Neural crest cell (in vitro differentiated cells): ENCODE data around the gene FBXW11. TPM values are rescaled to one million over a fixed set of nuclear protein-coding genes. Genes with fewer than 3 reads are reported as not detected.

Experiments
- DNase-seq: peaks from one replicate; pipeline ENCODE4 v3.0.0; 2021; ENCODE audit warnings: low read depth, mixed read lengths, low spot score
- H3K27ac Mint-ChIP-seq: one replicate; pipeline ENCODE4 v1.8.0; 2021; ENCODE audit warnings: mild to moderate bottlenecking, mixed read lengths; ENCODE audit not compliant: unreplicated experiment
- H3K27me3 Mint-ChIP-seq: 2 replicates; pipeline ENCODE4 v1.8.0; 2021; ENCODE audit warnings: low read depth, mild to moderate bottlenecking, mixed read lengths
- H3K36me3 Mint-ChIP-seq: 2 replicates; pipeline ENCODE4 v1.8.0; 2021; ENCODE audit warnings: low read depth, mild to moderate bottlenecking, mixed read lengths
- H3K4me1 Mint-ChIP-seq: 2 replicates; pipeline ENCODE4 v1.8.0; 2021; ENCODE audit warnings: mixed read lengths
- H3K4me3 Mint-ChIP-seq: one replicate; pipeline ENCODE4 v1.8.0; 2021; ENCODE audit warnings: mild to moderate bottlenecking, mixed read lengths
- H3K9me3 Mint-ChIP-seq: 2 replicates; pipeline ENCODE4 v1.8.0; 2021; ENCODE audit warnings: mixed read lengths
- CTCF ChIP-seq: fragments of 200-600 bp; sonication (generic); conservative IDR thresholded peaks from 2 replicates; pipeline ENCODE4 v1.5.0; 2021; ENCODE audit warnings: antibody characterized with exemption, mild to moderate bottlenecking
- long read RNA-seq: library from polyadenylated mRNA; unstranded; transcript quantifications from one replicate; pipeline ENCODE4 v2.0.0, GENCODE V29; 2020
- total RNA-seq: library from RNA; stranded (reverse); gene quantifications from 2 replicates; pipeline ENCODE4 v1.2.1, GENCODE V29; 2021

The FBXW11 gene
- 64.1 and 66.6 TPM in 2 replicates for total RNA-seq
- long read RNA-seq, transcript FBXW11-203 (12 exons, 2,181 nt) = major isoform, 5 of 18 reads
- long read RNA-seq, partial matches to known transcripts = 1 of 18 reads
- long read RNA-seq, other reads (novel, unspliced or antisense) = 12 of 18 reads

GRCh38 chr5:172006321-172007174 lies at the start of gene FBXW11:
FBXW11 (minus strand) TSS chr5:172006638; CDS start chr5:172006502, 136 bp downstream.
- Mint-ChIP-seq H3K4me1 (peaks cover 34% of the 10 kb centered on the region), H3K27me3 (no peaks in the 10 kb centered on the region), H3K4me3 (peak within 1 kb of the TSS; percentile 96), H3K9me3 (no peaks in the 10 kb centered on the region), H3K27ac (peak within 1 kb of the TSS; percentile 97), H3K36me3 (no peaks in the 10 kb centered on the region)
- TF ChIP-seq CTCF = no peak
- DNase-seq = peak; percentile 83

- peaks cover 10% of the 10 kb centered on the region for H3K36me3 Mint-ChIP-seq
- H3K27ac Mint-ChIP-seq = no peak overlapping the region
- H3K4me1 Mint-ChIP-seq = peaks cover 8% of the 10 kb centered on the region
- no peaks in the 10 kb centered on the region for H3K27me3 Mint-ChIP-seq
- no peaks in the 10 kb centered on the region for H3K9me3 Mint-ChIP-seq
- no peak for TF ChIP-seq CTCF
- H3K4me3 Mint-ChIP-seq = no peak overlapping the region
- DNase-seq = no peak
Observed at GRCh38 chr5:172055996-172056395, 49.6 kb upstream of the FBXW11 start.

GRCh38 chr5:172055421-172055820 lies 49.0 kb upstream of the FBXW11 start:
- no peak for DNase-seq
- peaks cover 7% of the 10 kb centered on the region for H3K36me3 Mint-ChIP-seq
- no peak for TF ChIP-seq CTCF
- no peak overlapping the region for H3K27ac Mint-ChIP-seq
- H3K4me3 Mint-ChIP-seq = no peak overlapping the region
- H3K9me3 Mint-ChIP-seq = no peaks in the 10 kb centered on the region
- peaks cover 8% of the 10 kb centered on the region for H3K4me1 Mint-ChIP-seq
- H3K27me3 Mint-ChIP-seq = no peaks in the 10 kb centered on the region

- DNase-seq = no peak
- TF ChIP-seq CTCF = no peak
- Mint-ChIP-seq H3K4me3 (no peak overlapping the region), H3K9me3 (no peaks in the 10 kb centered on the region), H3K27me3 (no peaks in the 10 kb centered on the region), H3K27ac (no peak overlapping the region), H3K4me1 (peaks cover 8% of the 10 kb centered on the region), H3K36me3 (peaks cover 8% of the 10 kb centered on the region)
Observed at GRCh38 chr5:172054611-172055153, 48.2 kb upstream of the FBXW11 start.

GRCh38 chr5:172052450-172053236 lies 46.2 kb upstream of the FBXW11 start:
- no peak overlapping the region for H3K27ac Mint-ChIP-seq
- H3K4me3 Mint-ChIP-seq = no peak overlapping the region
- DNase-seq = no peak
- no peaks in the 10 kb centered on the region for H3K9me3 Mint-ChIP-seq
- TF ChIP-seq CTCF = no peak
- peaks cover 11% of the 10 kb centered on the region for H3K36me3 Mint-ChIP-seq
- peaks cover 20% of the 10 kb centered on the region for H3K4me1 Mint-ChIP-seq
- no peaks in the 10 kb centered on the region for H3K27me3 Mint-ChIP-seq
